ENCODE data around the gene NKPD1. TPM values are rescaled to one million over a fixed set of nuclear protein-coding genes. Genes with fewer than 3 reads are reported as not detected.

Gene NKPD1
- total RNA-seq, 4 donors from 2014 or later, result 0.16 TPM; not detected in 3

DNA sequence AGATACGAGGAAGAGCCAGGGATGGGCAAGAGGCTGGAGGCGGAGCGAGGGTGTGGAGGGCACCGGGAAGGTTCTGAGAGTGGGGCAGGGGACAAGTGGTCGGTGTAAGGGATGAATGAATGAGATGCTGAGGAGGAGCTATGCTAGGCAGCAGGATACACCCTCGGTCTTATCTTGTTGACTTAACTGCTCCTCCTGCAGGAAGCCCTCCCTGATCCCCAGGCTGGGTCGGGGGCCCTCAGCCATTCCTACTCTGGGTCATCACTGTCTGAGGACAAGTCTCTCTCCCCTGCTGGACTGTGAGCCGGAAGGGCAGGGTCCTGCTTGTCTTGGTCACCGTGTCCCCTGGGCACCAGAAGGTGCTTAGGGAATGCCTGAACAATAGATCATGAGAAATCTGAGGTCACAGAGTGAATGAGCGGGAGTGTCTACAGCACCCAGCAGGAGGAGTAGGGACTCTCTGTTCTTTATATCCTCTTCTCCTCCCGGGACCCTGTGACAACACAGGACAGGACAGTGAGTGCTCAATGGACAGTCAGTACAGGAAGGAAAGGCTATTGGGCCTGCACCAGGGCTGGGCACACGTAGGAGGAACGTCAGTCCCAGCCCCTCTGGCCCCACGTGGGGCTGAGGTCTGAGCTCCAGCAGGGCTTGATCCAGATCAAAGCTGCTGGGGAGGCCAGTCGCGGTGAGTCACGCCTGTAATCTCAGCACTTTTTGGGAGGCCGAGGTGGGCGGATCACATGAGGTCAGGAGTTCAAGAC, 6.5 kb downstream of the NKPD1 start:
- H3K27ac ChIP-seq, result no peak overlapping the region
- in situ Hi-C loops (cut with MboI; ENCODE audit: low sequenced_read_pairs in 4 of 4) (no loop called here), intact Hi-C loops (cut with DNase I; ENCODE audit: low total_unique reads) (no loop called here)
- H3K27me3 ChIP-seq, result peaks cover 29 to 49% (median 39%) of the 10 kb centered on the region in 3 donors
- H3K36me3 ChIP-seq, result no peaks in the 10 kb centered on the region
- H3K4me1 ChIP-seq, result peaks cover 9 to 22% of the 10 kb centered on the region in 2 donors
- no peak for TF ChIP-seq POLR2A (IDR thresholded peaks at IDR 0.05)
- TF ChIP-seq, protein P1, sequence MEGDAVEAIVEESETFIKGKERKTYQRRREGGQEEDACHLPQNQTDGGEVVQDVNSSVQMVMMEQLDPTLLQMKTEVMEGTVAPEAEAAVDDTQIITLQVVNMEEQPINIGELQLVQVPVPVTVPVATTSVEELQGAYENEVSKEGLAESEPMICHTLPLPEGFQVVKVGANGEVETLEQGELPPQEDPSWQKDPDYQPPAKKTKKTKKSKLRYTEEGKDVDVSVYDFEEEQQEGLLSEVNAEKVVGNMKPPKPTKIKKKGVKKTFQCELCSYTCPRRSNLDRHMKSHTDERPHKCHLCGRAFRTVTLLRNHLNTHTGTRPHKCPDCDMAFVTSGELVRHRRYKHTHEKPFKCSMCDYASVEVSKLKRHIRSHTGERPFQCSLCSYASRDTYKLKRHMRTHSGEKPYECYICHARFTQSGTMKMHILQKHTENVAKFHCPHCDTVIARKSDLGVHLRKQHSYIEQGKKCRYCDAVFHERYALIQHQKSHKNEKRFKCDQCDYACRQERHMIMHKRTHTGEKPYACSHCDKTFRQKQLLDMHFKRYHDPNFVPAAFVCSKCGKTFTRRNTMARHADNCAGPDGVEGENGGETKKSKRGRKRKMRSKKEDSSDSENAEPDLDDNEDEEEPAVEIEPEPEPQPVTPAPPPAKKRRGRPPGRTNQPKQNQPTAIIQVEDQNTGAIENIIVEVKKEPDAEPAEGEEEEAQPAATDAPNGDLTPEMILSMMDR (IDR thresholded peaks at IDR 0.05 in 4 of 5, conservative IDR thresholded peaks at IDR 0.05 in 1 of 5), result no peak
- no peak for DNase-seq
- peak overlapping the region in 2 of 4 donors; percentile 35 to 56 for H3K4me3 ChIP-seq
- no peak for ATAC-seq
- no peaks in the 10 kb centered on the region for H3K9me3 ChIP-seq

GRCh38 chr19:45153339-45154063, 7.3 kb downstream of the NKPD1 start:
- Histone ChIP-seq H3K9me3 (no peaks in the 10 kb centered on the region), H3K4me3 (peak overlapping the region; percentile 35 to 56 (median 42)), H3K4me1 (peaks cover 9 to 22% of the 10 kb centered on the region in 2 donors), H3K27ac (no peak overlapping the region), H3K27me3 (peaks cover 22 to 42% (median 38%) of the 10 kb centered on the region in 3 donors), H3K36me3 (no peaks in the 10 kb centered on the region)
- DNase-seq (no peak), ATAC-seq (peak; percentile 39 to 46)
- TF ChIP-seq, protein P1 (IDR thresholded peaks at IDR 0.05 in 4 of 5, conservative IDR thresholded peaks at IDR 0.05 in 1 of 5), result no peak
- no peak for TF ChIP-seq POLR2A (IDR thresholded peaks at IDR 0.05)
- in situ Hi-C loops (cut with MboI; ENCODE audit: low sequenced_read_pairs in 4 of 4), result no loop called here
- intact Hi-C loops (cut with DNase I; ENCODE audit: low total_unique reads), result no loop called here

DNA sequence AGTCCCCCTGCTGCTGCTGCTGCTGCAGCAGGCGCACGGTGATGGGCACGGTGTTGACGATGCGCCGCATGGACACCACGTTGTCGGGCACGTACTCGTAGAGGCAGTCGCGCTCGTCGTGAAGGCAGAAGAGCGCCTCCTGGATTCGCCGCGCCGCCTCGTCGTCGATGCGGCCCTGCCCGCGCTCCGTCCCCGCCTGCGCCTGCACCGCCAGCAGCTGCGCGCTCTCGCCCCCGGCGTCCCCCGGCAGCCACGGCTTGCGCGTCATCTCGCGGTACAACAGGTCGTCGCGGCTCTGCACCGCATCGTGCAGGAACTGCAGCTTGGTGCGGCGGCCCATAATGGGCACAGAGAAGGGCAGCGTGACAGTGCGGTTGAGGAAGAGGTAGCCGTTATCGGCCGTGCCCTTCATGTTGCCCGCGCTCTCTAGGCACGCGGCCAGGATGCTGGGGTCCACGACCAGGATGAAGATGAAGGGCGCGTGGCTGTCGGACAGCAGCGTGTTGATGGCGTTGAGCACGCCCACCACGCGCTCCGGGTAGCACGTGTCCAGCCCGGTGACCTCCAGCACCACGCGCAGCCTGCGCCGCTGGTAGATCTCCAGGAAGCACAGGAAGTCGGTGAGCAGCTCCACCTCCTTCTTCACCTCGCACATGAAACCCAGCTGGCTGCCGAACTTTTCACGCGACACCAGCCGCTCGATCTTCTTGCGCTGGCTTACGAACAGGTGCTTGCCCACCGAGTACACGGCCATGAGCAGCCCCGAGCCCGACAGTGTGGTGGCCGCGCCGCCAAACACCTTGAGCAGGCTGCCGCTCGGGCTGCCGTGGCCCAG, 8.1 kb downstream of the NKPD1 start:
- H3K9me3 ChIP-seq, result no peaks in the 10 kb centered on the region
- in situ Hi-C loops (cut with MboI; ENCODE audit: low sequenced_read_pairs in 4 of 4), result no loop called here
- intact Hi-C loops (cut with DNase I; ENCODE audit: low total_unique reads), result no loop called here
- H3K4me1 ChIP-seq, result peaks cover 9 to 22% of the 10 kb centered on the region in 2 donors
- H3K27ac ChIP-seq, result no peak overlapping the region
- H3K4me3 ChIP-seq, result peak overlapping the region; percentile 35 to 56 (median 42)
- TF ChIP-seq, protein P1 (IDR thresholded peaks at IDR 0.05 in 4 of 5, conservative IDR thresholded peaks at IDR 0.05 in 1 of 5), result no peak
- TF ChIP-seq POLR2A (IDR thresholded peaks at IDR 0.05), result no peak
- peak; percentile 34 to 51 for ATAC-seq
- H3K36me3 ChIP-seq, result no peaks in the 10 kb centered on the region
- peaks cover 19 to 40% (median 31%) of the 10 kb centered on the region in 3 donors for H3K27me3 ChIP-seq
- DNase-seq, result peak; percentile 23 to 31

GRCh38 chr19:45151821-45152503, 8.8 kb downstream of the NKPD1 start:
- ATAC-seq (no peak), DNase-seq (no peak)
- no peak overlapping the region for H3K27ac ChIP-seq
- no peaks in the 10 kb centered on the region for H3K9me3 ChIP-seq
- peaks cover 9 to 22% of the 10 kb centered on the region in 2 donors for H3K4me1 ChIP-seq
- H3K27me3 ChIP-seq, result peaks cover 19 to 40% (median 31%) of the 10 kb centered on the region in 3 donors
- TF ChIP-seq POLR2A (IDR thresholded peaks at IDR 0.05), result no peak
- TF ChIP-seq, protein P1 (IDR thresholded peaks at IDR 0.05 in 4 of 5, conservative IDR thresholded peaks at IDR 0.05 in 1 of 5), result no peak
- in situ Hi-C loops (cut with MboI; ENCODE audit: low sequenced_read_pairs in 4 of 4), result no loop called here
- intact Hi-C loops (cut with DNase I; ENCODE audit: low total_unique reads), result no loop called here
- peak overlapping the region in 3 of 4 donors; percentile 35 to 56 (median 40) for H3K4me3 ChIP-seq
- peaks cover 0 to 2% of the 10 kb centered on the region in 2 donors for H3K36me3 ChIP-seq

All from gastrocnemius medialis (tissue), 4 donors.